Suppressor macrophage (primary cell): ENCODE data around the gene MAPT.

Experiments used
- DNase-seq, 4 experiments: peaks; one replicate each; pipeline ENCODE4 v3.0.0-alpha.2; 2020 to 2022

Gene MAPT

DNA sequence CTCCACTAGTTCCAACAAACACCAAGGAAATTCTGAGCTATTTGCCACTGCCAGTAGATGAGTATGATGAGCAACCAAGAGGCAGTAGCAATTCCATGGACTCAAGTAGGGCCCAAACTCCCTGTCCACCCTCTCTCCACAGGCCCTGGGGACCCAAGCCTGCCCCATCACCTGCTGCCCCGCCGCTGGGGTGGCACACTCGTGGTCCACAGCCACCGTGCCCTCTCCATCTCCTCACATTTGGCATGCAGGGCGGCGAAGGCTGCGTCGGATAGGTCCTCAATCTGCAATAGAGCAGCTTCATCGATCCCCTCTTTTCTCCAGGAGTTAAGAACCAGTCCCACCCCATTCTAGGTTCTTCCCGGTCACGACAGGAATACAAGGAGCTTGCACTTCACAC lies 138.6 kb downstream of the MAPT start:
- DNase-seq = no peak

DNA sequence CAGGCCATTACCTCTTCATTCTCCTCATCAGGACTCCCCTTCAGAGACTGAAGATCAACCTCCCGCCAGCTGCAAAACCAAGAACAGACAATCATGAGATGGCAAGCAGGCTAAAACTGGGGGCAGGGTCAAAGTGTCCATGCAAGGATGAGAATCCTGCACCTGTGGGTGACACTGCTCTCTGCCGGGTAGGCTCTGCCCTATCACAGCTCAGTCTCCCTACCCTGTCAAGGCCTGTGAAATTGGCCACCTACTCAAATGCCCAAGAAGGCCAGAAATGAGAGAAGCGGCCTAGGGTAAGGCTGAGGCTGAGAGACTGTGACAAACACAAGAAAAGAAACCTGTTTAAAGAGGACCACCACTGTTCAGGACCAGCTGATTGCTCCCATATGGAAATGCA lies 139.0 kb downstream of the MAPT start:
- no peak for DNase-seq

DNA sequence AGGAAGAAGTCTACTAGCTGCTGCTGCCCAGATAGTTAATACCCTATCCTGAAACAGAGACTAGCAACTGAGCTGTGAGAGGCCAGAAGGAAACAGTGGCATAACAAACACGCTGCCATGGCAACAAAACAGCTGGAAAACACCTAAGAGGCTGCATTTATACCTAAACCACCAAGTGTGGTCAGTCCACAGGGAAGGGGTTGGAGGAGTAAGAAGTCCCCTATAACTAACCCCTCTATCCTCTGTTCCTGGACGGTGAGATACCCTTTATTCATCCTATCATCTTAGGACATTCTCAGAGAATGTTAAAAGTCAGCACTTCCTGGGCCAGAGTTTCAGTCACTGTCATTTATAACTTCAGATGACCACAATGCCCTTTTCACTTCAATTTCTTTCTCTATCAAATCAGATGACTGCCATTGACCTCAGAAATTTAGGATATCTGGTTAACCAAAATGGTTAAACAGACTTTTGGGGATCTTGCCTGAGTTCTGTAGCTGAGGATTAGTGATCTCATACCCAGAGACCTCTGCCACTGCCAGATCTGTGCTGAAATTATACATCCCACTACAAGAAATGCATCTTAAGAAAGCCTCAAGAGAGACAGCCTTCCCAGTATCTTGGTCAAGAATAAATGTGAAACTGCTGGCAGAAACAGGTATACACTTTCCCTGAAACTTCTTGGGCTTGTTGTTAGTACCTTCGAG lies 140.9 kb downstream of the MAPT start:
- DNase-seq = no peak

- no peak for DNase-seq
These were observed 142.1 kb downstream of the MAPT start for GRCh38 chr17:46036491-46036890.

DNA sequence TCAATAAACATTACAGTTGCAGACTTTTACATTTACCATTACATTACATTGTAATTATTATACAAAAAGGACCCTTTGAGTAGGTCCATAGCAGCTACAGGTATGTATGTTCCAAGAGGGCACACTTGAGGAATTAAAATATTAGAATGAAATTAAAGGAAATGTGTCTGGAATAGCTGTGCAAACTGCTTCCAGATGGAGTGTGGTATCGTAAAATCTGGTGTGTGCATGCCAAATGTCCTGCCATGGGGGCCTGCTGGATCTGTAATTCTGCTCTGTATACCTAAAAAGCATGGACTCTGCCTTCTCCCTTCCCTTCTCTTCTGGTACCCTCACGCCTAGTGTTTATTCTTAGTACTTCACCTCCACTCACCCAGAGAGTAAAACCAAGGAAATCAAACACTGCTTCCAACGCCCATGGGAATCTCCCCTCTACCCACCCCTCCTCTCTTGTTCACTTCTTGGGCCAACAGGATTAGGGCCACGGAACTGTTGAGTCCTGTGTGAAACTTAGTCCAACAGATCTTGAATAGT lies 143.4 kb downstream of the MAPT start:
- DNase-seq = no peak

DNA sequence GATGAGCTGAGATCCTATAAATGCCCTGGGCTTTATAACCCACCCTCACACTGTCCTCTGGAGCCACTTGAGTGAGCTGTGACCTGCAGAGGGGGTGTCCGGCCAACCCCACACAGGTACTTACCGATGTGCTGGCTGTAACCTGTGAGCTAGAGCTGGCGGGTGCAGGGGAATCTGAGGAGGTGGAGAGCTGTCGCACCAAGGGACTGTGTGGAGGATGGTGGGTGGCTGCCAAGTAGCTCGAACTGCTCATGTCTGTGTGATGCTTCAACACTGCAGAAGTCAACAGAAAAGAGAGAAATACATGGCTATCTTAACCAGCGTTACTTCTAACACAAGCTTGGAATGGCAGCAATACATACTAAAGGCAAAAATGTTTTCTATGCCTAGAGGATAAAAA lies 144.1 kb downstream of the MAPT start:
- no peak for DNase-seq

DNA sequence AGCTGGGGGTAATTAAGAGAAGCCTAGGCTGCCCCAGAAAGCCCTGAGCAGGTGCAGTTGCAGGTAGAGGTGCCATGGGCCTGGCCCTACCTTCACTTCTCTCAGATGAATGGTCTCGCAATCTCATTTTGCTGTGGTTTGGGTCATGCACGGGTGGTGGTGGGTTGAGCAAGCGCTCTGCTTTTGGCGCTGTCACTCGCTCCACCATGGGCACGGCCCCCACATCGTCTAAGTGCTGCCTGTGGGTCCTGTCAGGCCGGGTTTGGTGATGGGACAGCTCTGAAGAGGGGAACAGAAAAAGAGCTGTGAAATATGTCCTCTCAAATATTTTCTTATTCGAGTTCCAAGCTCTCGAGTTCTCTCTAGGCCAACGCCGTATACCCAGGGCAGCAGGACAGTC lies 144.6 kb downstream of the MAPT start:
- no peak for DNase-seq

GRCh38 chr17:46039592-46040186 lies 145.3 kb downstream of the MAPT start:
- no peak for DNase-seq

DNA sequence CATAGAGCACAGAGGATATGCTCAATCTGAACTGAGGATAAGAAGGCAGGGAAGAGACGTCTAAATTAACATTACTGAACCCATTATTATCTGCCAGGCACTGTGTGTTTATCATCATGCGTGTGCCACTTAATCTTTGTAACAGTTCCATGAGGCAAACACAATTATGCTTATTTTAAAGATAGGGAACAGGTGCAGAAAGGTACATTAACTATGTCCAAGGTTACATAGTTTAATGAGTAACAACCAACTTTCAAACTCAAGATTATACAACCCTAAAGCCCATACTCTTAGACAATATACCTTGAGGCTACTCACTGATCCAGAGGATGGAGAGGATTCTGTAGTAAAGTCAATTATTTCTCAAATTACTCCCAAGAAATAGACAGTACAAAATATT lies 147.9 kb downstream of the MAPT start:
- DNase-seq = no peak

- no peak for DNase-seq
These were observed 148.6 kb downstream of the MAPT start for GRCh38 chr17:46042925-46043324.

- DNase-seq = no peak
These were observed 149.3 kb downstream of the MAPT start for GRCh38 chr17:46043606-46044005.

DNA sequence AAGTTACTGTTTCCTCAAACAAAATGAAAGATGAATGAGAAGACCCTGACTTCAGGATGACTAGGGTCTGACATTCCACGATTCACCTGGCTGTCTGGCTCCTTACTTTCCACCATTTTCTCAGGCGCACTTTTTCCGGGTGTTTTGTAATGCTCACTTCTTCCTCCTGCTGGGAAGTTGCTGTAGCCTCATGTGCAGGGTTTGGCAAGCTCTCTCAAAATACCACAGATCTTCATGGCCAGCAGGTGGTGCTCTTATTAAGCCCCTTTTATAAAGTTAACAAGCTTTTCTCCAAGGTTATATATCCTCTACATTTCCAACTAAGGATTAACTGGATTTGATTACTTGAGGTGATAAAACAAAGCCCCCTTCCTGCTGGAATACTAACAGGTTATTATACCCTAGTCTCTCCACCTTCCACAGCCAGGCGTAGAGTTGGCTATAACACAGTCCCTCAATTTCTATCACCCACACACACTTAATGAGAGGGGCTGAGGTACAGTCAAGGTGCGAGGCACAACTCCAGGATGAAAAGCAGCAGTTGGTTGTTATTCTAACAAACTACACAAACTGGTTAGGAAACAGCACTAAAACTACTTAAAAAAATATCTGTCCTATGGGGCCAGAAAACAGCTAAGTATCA lies 150.1 kb downstream of the MAPT start:
- DNase-seq = peak; percentile 72 to 87 (median 78)

DNA sequence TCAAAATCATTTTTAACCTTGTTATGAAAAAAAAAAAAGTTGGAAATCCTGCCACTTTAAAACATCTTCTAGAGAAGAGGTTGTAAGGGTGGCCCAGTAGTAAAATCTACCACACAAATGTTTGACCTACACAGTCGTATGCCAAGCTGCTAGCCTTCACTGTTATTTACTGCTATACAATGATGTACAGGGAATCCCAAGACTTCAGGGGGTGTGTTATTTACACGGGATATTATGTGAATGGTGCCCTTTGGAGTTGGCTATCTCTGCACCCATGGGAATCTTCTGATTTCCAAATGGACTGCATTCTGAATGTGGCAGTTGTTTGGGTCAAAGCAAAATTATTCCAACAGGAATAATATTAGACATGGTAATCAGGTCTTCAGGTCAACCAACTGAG lies 150.6 kb downstream of the MAPT start:
- DNase-seq = no peak

DNA sequence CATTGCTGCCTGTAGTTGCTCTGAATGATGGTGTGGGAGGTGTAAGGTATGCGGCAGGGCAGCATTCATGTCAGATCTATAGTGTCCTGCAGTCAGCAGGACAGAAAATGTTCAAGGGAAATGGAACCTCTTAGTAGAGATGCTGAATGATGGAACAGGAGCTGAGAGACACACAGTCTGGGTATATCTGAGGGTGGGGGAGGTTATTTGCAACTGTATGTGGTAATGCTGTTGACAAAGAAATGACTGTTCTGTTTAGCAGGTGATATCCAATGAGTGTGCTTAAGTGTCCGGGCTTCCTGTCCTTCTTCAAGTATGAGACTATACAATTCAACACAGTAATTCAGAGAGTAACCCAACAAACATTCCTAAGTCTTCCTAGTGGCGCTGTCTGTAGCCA lies 151.3 kb downstream of the MAPT start:
- DNase-seq = no peak

GRCh38 chr17:46046957-46047356 lies 152.6 kb downstream of the MAPT start:
- no peak for DNase-seq

DNA sequence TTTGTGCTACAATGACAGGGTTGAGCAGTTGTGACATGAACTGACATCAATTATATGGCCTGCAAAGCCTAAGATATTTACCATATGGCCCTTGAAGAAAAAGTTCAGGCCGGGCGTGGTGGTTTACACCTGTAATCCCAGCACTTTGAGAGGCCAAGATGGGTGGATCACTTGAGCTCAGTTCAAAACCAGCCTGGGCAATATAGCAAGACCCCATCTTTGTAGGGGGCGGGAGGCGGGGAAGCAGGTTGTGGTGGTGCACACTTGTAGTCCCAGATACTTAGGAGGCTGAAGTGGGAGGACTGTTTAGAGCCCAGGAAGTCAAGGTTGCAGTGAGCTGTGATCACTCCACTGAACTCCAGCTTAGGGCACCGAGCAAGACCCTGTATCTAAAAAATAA lies 153.0 kb downstream of the MAPT start:
- DNase-seq = no peak

DNA sequence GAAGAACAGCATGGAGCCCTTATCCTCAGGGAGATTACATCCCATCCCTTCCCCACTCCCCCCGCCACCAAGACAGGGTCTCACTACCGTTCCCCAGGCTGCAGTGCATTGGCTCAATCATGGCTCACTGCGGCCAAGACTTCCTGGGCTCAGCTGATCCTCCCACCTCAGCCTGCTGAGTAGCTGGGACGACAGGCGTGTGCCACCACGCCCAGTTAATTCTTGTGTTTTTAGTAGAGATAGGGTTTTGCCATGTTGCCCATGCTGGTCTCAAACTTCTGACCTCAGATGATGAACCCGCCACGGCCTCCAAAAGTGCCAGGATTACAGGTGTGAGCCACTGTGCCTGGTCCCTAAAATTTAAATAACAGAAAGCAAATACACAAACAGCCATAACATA lies 153.5 kb downstream of the MAPT start:
- no peak for DNase-seq

GRCh38 chr17:46049656-46050055 lies 155.3 kb downstream of the MAPT start:
- no peak for DNase-seq

DNA sequence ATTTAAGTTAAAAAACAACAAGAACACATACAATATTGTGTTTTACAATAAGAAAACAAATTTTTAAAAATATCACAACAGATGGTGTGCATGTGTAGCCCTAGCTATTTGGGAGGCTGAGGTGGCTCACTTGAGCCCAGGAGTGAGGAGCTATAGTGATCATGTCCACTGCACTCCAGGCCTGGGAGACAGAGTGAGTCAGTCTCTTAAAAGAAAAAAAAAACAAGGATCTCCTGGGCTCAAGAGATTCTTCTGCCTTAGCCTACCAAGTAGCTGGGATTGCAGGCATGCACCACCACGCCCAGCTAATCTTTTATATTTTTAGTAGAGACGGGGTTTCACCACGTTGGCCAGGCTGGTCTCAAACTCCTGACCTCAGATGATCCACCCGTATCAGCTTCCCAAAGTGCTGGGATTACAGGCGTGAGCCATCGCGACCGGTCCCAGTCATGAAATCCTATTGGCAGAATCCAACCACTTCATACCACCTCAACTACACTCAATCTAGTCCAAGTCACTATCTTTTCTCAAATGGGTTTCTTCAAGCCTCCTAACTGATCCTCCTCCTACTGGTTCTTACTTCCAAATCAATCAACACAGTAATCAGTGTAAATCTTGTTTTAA lies 159.7 kb downstream of the MAPT start:
- no peak for DNase-seq

DNA sequence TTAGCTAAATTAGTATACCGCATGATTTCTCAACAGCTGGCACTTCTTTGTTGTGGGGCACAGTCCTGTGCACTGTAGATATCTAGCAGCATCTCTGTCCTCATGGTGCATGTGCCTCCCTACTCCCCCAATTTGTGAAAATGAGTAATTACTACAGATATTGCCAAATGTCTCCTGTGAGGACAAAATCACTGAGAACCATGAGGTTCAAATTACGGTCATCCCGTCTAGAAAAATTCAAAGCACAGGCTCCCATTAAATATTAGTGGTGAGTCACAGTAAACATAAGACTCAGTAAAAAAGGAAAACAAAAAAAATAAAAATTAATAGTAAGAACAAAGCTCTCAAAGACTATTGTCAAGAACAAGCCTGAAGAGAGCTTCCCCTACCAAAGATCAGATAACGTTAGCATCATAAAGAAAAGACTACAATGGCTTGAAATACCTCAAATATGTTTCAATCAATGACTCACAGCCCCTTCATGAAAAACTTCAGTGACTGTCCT lies 162.5 kb downstream of the MAPT start:
- DNase-seq = peak in 2 of 4 experiments; percentile 6 to 10

- no peak for DNase-seq
These were observed 163.0 kb downstream of the MAPT start for GRCh38 chr17:46057366-46057765.

DNA sequence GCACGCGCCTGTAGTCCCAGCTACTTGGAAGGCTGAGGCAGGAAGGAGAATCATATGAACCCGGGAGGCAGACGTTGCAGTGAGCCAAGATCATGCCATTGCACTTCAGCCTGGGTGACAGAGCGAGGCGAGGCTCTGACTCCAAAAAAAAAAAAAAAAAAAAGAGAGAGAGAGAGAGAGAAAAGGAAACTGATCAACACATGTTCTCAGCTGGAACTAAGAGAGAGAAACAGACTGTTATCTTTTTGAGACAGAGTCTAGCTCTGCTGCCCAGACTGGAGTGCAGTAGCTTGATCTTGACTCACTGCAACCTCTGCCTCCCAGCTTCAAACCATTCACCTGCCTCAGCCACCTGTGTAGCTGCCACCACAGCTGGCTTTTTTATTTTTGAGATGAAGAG lies 165.1 kb downstream of the MAPT start:
- no peak for DNase-seq

DNA sequence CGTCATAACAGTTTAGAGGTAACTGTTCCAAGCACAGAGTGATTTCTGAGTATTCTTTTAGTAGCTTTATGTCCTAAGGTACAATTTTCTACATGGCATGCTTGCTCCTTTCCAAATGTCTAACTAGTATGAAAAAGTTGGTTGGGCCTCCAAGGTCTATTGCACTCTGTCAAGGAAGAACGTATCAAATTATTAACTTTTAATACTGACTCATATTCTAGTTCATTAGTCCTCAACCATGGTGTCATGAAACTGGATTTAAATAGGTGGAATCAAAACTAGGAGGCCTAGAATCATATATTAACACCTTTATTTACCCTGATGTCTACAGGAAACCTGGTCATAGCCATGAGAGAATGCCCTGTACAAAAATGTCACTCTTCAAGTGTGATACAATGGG lies 166.1 kb downstream of the MAPT start:
- no peak for DNase-seq
